ENCODE measurements around the gene IRAK1.

IRAK1 gene

GRCh38 chrX:154019633-154020528 is at the start of gene IRAK1:
IRAK1 (minus strand) TSS chrX:154019902; CDS start chrX:154019812, 90 bp downstream.
- CTCF ChIA-PET: interaction anchor here (0.6 to 0.8 kb wide), 2 partner anchors 22 to 543 kb away, joined by 3 to 4 read pairs; no protein-coding TSS in a partner anchor
- peak within 1 kb of the TSS; percentile 89 for H3K27ac ChIP-seq
- peak; percentile 62 for DNase-seq (ENCODE audit: low spot score)
- no peak for TF ChIP-seq CTCF (conservative IDR thresholded peaks at IDR 0.05; ENCODE audit: low read depth)
- POLR2A ChIA-PET (ENCODE audit: low non-redundant PET): interaction anchor here (1.0 kb wide), 1 partner anchor 47 kb away, joined by 3 read pairs; the partner anchor contains the start of gene TMEM187

GRCh38 chrX:154068560-154068959 is 48.9 kb upstream of the IRAK1 start:
- CTCF ChIA-PET: no interaction called here
- TF ChIP-seq CTCF (conservative IDR thresholded peaks at IDR 0.05; ENCODE audit: low read depth): no peak
- H3K27ac ChIP-seq: no peak overlapping the region
- DNase-seq (ENCODE audit: low spot score): no peak
- POLR2A ChIA-PET (ENCODE audit: low non-redundant PET): no interaction called here

- ChIA-PET POLR2A (ENCODE audit: low non-redundant PET) (no interaction called here), CTCF (no interaction called here)
- no peak for TF ChIP-seq CTCF (conservative IDR thresholded peaks at IDR 0.05; ENCODE audit: low read depth)
- no peak for DNase-seq (ENCODE audit: low spot score)
- H3K27ac ChIP-seq: no peak overlapping the region
Observed at GRCh38 chrX:154064637-154065435, 45.1 kb upstream of the IRAK1 start.

- H3K27ac ChIP-seq: no peak overlapping the region
- no peak for TF ChIP-seq CTCF (conservative IDR thresholded peaks at IDR 0.05; ENCODE audit: low read depth)
- ChIA-PET POLR2A (ENCODE audit: low non-redundant PET) (no interaction called here), CTCF (no interaction called here)
- DNase-seq (ENCODE audit: low spot score): no peak
Observed at GRCh38 chrX:154063234-154063633, 43.5 kb upstream of the IRAK1 start.

GRCh38 chrX:154061801-154062200 is 42.1 kb upstream of the IRAK1 start:
- no peak for DNase-seq (ENCODE audit: low spot score)
- no peak for TF ChIP-seq CTCF (conservative IDR thresholded peaks at IDR 0.05; ENCODE audit: low read depth)
- POLR2A ChIA-PET (ENCODE audit: low non-redundant PET): interaction anchor here (0.7 kb wide), 1 partner anchor 51 kb away, joined by 5 read pairs; no protein-coding TSS in a partner anchor
- CTCF ChIA-PET: no interaction called here
- H3K27ac ChIP-seq: no peak overlapping the region

GRCh38 chrX:154059729-154060245 is 40.1 kb upstream of the IRAK1 start:
- TF ChIP-seq CTCF (conservative IDR thresholded peaks at IDR 0.05; ENCODE audit: low read depth): no peak
- POLR2A ChIA-PET (ENCODE audit: low non-redundant PET): no interaction called here
- CTCF ChIA-PET: no interaction called here
- H3K27ac ChIP-seq: no peak overlapping the region
- no peak for DNase-seq (ENCODE audit: low spot score)

All from RWPE1 (cell line).